NOMO-1 (cell line): ENCODE measurements around the gene SERPINA5.
"Not testable (repeated sequence)": the region's sequence is repeated elsewhere in the genome, so short reads cannot be mapped to it uniquely, and the experiment has no call there.

Experiments used
- DNase-seq, 2 experiments: peaks; one replicate each; lab custom pipeline; 2025; ENCODE audit not compliant: unreplicated experiment in 2 of 2; lab: John Stamatoyannopoulos, UW

Gene SERPINA5

GRCh38 chr14:94621358-94622134 lies 40.3 kb downstream of the SERPINA5 start:
- DNase-seq, result no peak

GRCh38 chr14:94622653-94623421 lies 41.6 kb downstream of the SERPINA5 start:
- no peak for DNase-seq

- DNase-seq, result no peak
These were observed 42.2 kb downstream of the SERPINA5 start for GRCh38 chr14:94623422-94623809.

GRCh38 chr14:94623856-94624499 lies 42.8 kb downstream of the SERPINA5 start:
- no peak for DNase-seq

GRCh38 chr14:94624537-94625352 lies 43.5 kb downstream of the SERPINA5 start:
- DNase-seq, result no peak

GRCh38 chr14:94625353-94625635 lies 44.1 kb downstream of the SERPINA5 start:
- DNase-seq, result no peak

- DNase-seq, result no peak
These were observed 47.4 kb downstream of the SERPINA5 start for GRCh38 chr14:94628578-94628977.

- DNase-seq, result no peak
These were observed 49.2 kb downstream of the SERPINA5 start for GRCh38 chr14:94630396-94630795.

GRCh38 chr14:94631050-94631449 lies 49.8 kb downstream of the SERPINA5 start:
- no peak for DNase-seq

GRCh38 chr14:94631536-94632304 lies 50.5 kb downstream of the SERPINA5 start:
- DNase-seq, result no peak

- no peak for DNase-seq
These were observed 51.0 kb downstream of the SERPINA5 start for GRCh38 chr14:94632305-94632590.

- DNase-seq, result no peak
These were observed 51.9 kb downstream of the SERPINA5 start for GRCh38 chr14:94633121-94633520.

- no peak for DNase-seq
These were observed 53.9 kb downstream of the SERPINA5 start for GRCh38 chr14:94635154-94635553.

GRCh38 chr14:94636744-94637412 lies 55.7 kb downstream of the SERPINA5 start:
- DNase-seq, result no peak

- DNase-seq, result not testable (repeated sequence)
These were observed 56.6 kb downstream of the SERPINA5 start for GRCh38 chr14:94637814-94638213.

GRCh38 chr14:94638339-94638738 lies 57.1 kb downstream of the SERPINA5 start:
- no peak for DNase-seq

GRCh38 chr14:94638961-94639817 lies 58.0 kb downstream of the SERPINA5 start:
- DNase-seq, result no peak

- no peak for DNase-seq
These were observed 59.8 kb downstream of the SERPINA5 start for GRCh38 chr14:94640721-94641631.
